Measurements from ENCODE around the gene MRAP.

- TF ChIP-seq CTCF (tag by site-specific recombination; IDR thresholded peaks at IDR 0.05) (no peak), ZNF114 (tag by site-specific recombination; IDR thresholded peaks at IDR 0.05) (no peak), ZNF513 (tag by site-specific recombination; IDR thresholded peaks at IDR 0.05) (no peak)
These were observed 36.4 kb downstream of the MRAP start for GRCh38 chr21:32334980-32335531.

Measured in HEK293 (cell line).